Neural cell (in vitro differentiated cells): ENCODE measurements around the gene NET1.

ENCODE experiments used
- CTCF ChIP-seq: fragments of 450-650 bp; IDR thresholded peaks from 2 replicates; pipeline ENCODE4 v1.5.1; 2014; ENCODE audit warnings: antibody characterized with exemption, mild to moderate bottlenecking, moderate library complexity; ENCODE audit not compliant: poor library complexity, severe bottlenecking
- EZH2 ChIP-seq: fragments of 200-600, 300-800 bp; shearing (Covaris generic), sonication (generic); IDR thresholded peaks from 2 replicates; pipeline ENCODE4 v1.6.1; 2014; ENCODE audit warnings: antibody characterized with exemption, low read length, borderline replicate concordance, mild to moderate bottlenecking; ENCODE audit not compliant: insufficient read depth, poor library complexity, severe bottlenecking
- POLR2AphosphoS5 ChIP-seq: IDR thresholded peaks from 2 replicates; pipeline ENCODE4 v1.6.1; 2012
- RAD21 ChIP-seq: fragments of 450-650 bp; conservative IDR thresholded peaks from 2 replicates; pipeline ENCODE4 v1.6.1; 2014; ENCODE audit warnings: antibody characterized with exemption, mild to moderate bottlenecking, moderate library complexity
- SMC3 ChIP-seq: fragments of 450-650 bp; conservative IDR thresholded peaks from 2 replicates; pipeline ENCODE4 v1.6.1; 2014; ENCODE audit warnings: antibody characterized with exemption, mild to moderate bottlenecking, moderate library complexity; ENCODE audit not compliant: poor library complexity
- TAF1 ChIP-seq: IDR thresholded peaks from 2 replicates; pipeline ENCODE4 v1.6.1; 2012; ENCODE audit warnings: low read depth

- TF ChIP-seq RAD21 (no peak), CTCF (no peak), EZH2 (no peak), TAF1 (no peak), POLR2AphosphoS5 (no peak), SMC3 (no peak)
These were observed 67.3 kb downstream of the NET1 start for GRCh38 chr10:5479481-5480161.
